HepG2 (cell line): Measurements from ENCODE around the gene DST. TPM values are rescaled to one million over a fixed set of nuclear protein-coding genes. Genes with fewer than 3 reads are reported as not detected.

Experiments used
- ATAC-seq: fragments of 200-7000 bp; cut with Tn5 transposase; 3 replicates; pipeline ENCODE4 v1.9.1; 2020; ENCODE audit warnings: mild to moderate bottlenecking, moderate library complexity
- BruUV-seq: library from RNA; stranded (reverse); fragments of 400-500 nt; replicated peaks from 2 replicates; lab custom pipeline; 2021; lab: Mats Ljungman, UMichigan
- CTCF ChIA-PET: fragments of 300-600 bp; formaldehyde crosslinking; extraction: SDS; loops from one replicate; lab custom pipeline; 2021; ENCODE audit warnings: low total read pairs, inconsistent platforms, low intra/inter-chr PET ratio; lab: Yijun Ruan, JAX
- POLR2A ChIA-PET: fragments of 350-600 bp; sonication (Branson Sonifier 250); formaldehyde crosslinking; loops from one replicate; lab custom pipeline; 2020; ENCODE audit warnings: antibody characterized with exemption, inconsistent platforms; lab: Yijun Ruan, JAX
- DNase-seq: peaks from one replicate; pipeline ENCODE4 v3.0.0-alpha.2; 2015; ENCODE audit warnings: low spot score
- FAIRE-seq: peaks from 3 replicates; lab custom pipeline; 2011; peaks lifted over from hg19 to GRCh38; lab: Jason Lieb, UNC
- H2AFZ ChIP-seq: one replicate; pipeline ENCODE4 v1.6.1; 2011; ENCODE audit warnings: low read length, inconsistent platforms
- H3K27ac ChIP-seq: fragments of 300-600 bp; 3 replicates; pipeline ENCODE4 v1.8.0; 2011; ENCODE audit warnings: mixed run types, mild to moderate bottlenecking, mixed read lengths, low read length, inconsistent platforms; ENCODE audit not compliant: insufficient read depth; ENCODE audit errors: extremely low read length
- H3K27me3 ChIP-seq, 2 experiments: fragments of 200-600 bp in 1 of 2; 2 replicates in 1 of 2; 3 replicates in 1 of 2; pipeline versions ENCODE4 v1.6.0 to v1.8.0; 2011; ENCODE audit warnings: low read length in 2 of 2, mild to moderate bottlenecking in 2 of 2, moderate library complexity in 2 of 2, inconsistent platforms in 1 of 2; ENCODE audit not compliant: insufficient read depth in 2 of 2, control insufficient read depth in 1 of 2
- H3K36me3 ChIP-seq, 2 experiments: fragments of 200-600 bp in 1 of 2; replicated peaks in 1 of 2; 2 replicates in 1 of 2; 3 replicates in 1 of 2; pipeline versions ENCODE4 v1.5.1 to v1.8.0; 2011; ENCODE audit warnings: low read length in 2 of 2, inconsistent platforms in 1 of 2; ENCODE audit not compliant: insufficient read depth in 2 of 2, control insufficient read depth in 1 of 2
- H3K4me1 ChIP-seq: 2 replicates; pipeline ENCODE4 v1.5.1; 2012; ENCODE audit warnings: low read length, inconsistent platforms; ENCODE audit not compliant: insufficient read depth
- H3K4me2 ChIP-seq: 2 replicates; pipeline ENCODE4 v1.6.0; 2011; ENCODE audit warnings: low read depth, low read length, inconsistent platforms
- H3K4me3 ChIP-seq, 3 experiments: fragments of 200-600 bp in 1 of 3; sonication (generic), shearing (Covaris generic) in 1 of 3; replicated peaks in 1 of 3; 2 replicates each; pipeline ENCODE4 v1.5.1; 2011 to 2016; ENCODE audit warnings: low read length in 3 of 3, inconsistent platforms in 2 of 3, low read depth in 2 of 3, mild to moderate bottlenecking in 2 of 3, control low read depth in 1 of 3, mixed read lengths in 1 of 3; ENCODE audit not compliant: insufficient read depth in 1 of 3
- H3K79me2 ChIP-seq: one replicate; pipeline ENCODE4 v1.6.1; 2011; ENCODE audit warnings: low read length, inconsistent platforms; ENCODE audit not compliant: insufficient read depth
- H3K9ac ChIP-seq: 2 replicates; pipeline ENCODE4 v1.6.0; 2011; ENCODE audit warnings: mild to moderate bottlenecking, low read depth, low read length, inconsistent platforms; ENCODE audit not compliant: insufficient read depth
- H3K9me3 ChIP-seq: 2 replicates; pipeline ENCODE4 v1.5.1; 2012; ENCODE audit warnings: mild to moderate bottlenecking, low read length
- H4K20me1 ChIP-seq: 2 replicates; pipeline ENCODE4 v1.6.0; 2011; ENCODE audit warnings: inconsistent platforms, mild to moderate bottlenecking, low read length, moderate library complexity; ENCODE audit not compliant: insufficient read depth
- CREB3 ChIP-seq: sonication (generic); formaldehyde crosslinking; IDR thresholded peaks from 2 replicates; pipeline ENCODE4 v1.5.0; 2020; ENCODE audit warnings: missing genetic modification reagents
- HMG20A ChIP-seq: IDR thresholded peaks from 2 replicates; pipeline ENCODE4 v1.6.1; 2016; ENCODE audit warnings: borderline replicate concordance
- HMGA1 ChIP-seq: sonication (generic); formaldehyde crosslinking; conservative IDR thresholded peaks from 2 replicates; pipeline ENCODE4 v1.4.0; 2020; ENCODE audit warnings: missing genetic modification reagents
- IRF2 ChIP-seq: IDR thresholded peaks from 2 replicates; pipeline ENCODE4 v1.6.1; 2018; ENCODE audit warnings: missing genetic modification reagents, missing compliant biosample characterization
- MED13 ChIP-seq: sonication (generic); formaldehyde crosslinking; IDR thresholded peaks from 2 replicates; pipeline ENCODE4 v1.5.0; 2020; ENCODE audit warnings: missing genetic modification reagents
- TCF12 ChIP-seq, 2 experiments: fragments of 450-650 bp in 1 of 2; sonication (generic) in 1 of 2; formaldehyde crosslinking in 1 of 2; IDR thresholded peaks; 2 replicates each; pipeline versions ENCODE4 v1.6.1 to v1.8.0; 2017 to 2022; ENCODE audit warnings: antibody characterized with exemption in 1 of 2, mild to moderate bottlenecking in 1 of 2, missing genetic modification reagents in 1 of 2, moderate library complexity in 1 of 2
- TMF1 ChIP-seq: sonication (generic); formaldehyde crosslinking; IDR thresholded peaks from 2 replicates; pipeline ENCODE4 v1.8.1; 2022; ENCODE audit warnings: low read depth, missing genetic modification reagents
- TRIM24 ChIP-seq: sonication (generic); formaldehyde crosslinking; IDR thresholded peaks from 2 replicates; pipeline ENCODE4 v1.8.0; 2022; ENCODE audit warnings: mild to moderate bottlenecking, missing genetic modification reagents
- ZBTB46 ChIP-seq: sonication (generic); formaldehyde crosslinking; IDR thresholded peaks from 2 replicates; pipeline ENCODE4 v1.4.0; 2020; ENCODE audit warnings: mild to moderate bottlenecking, missing genetic modification reagents, borderline replicate concordance
- ZNF230 ChIP-seq: sonication (generic); formaldehyde crosslinking; IDR thresholded peaks from 2 replicates; pipeline ENCODE4 v1.4.0; 2020; ENCODE audit warnings: mild to moderate bottlenecking, missing genetic modification reagents
- ZNF317 ChIP-seq: sonication (generic); formaldehyde crosslinking; IDR thresholded peaks from 2 replicates; pipeline ENCODE4 v1.5.0; 2020; ENCODE audit warnings: mild to moderate bottlenecking, missing genetic modification reagents
- ZNF513 ChIP-seq: sonication (generic); formaldehyde crosslinking; conservative IDR thresholded peaks from 2 replicates; pipeline ENCODE4 v1.5.0; 2020; ENCODE audit warnings: missing genetic modification reagents
- ZNF737 ChIP-seq: sonication (generic); formaldehyde crosslinking; IDR thresholded peaks from 2 replicates; pipeline ENCODE4 v1.5.0; 2020; ENCODE audit warnings: missing genetic modification reagents, mild to moderate bottlenecking, borderline replicate concordance
- WGBS: methylation state at CpG from one replicate; pipeline ENCODE4 v1.1.6; 2017; ENCODE audit warnings: low lambda C conversion rate; 5-methylcytosine and 5-hydroxymethylcytosine counted together
- in situ Hi-C: cut with HindIII; loops from 2 replicates; pipeline ENCODE4 v1.10.0; 2017; ENCODE audit warnings: low pct_unique_long_range_greater_than_20kb; ENCODE audit not compliant: extremely low pct_ligation_motif_present
- intact Hi-C: fragments of 100-400 bp; cut with micrococcal nuclease; formaldehyde crosslinking; loops from one replicate; pipeline ENCODE4 v1.10.0; 2022; ENCODE audit not compliant: unreplicated experiment
- polyA plus RNA-seq, 8 experiments: library from polyadenylated mRNA; depleted of rRNA in 3 of 8; stranded (reverse) in 7 of 8; unstranded in 1 of 8; fragments of >200 nt; fragmentation: Illumina TruSeq in 4 of 8; extraction: Trizol in 4 of 8; gene quantifications; 2 replicates each; pipeline versions ENCODE4 v1.2.1 to v1.2.3, GENCODE V29; 2011 to 2016; ENCODE audit warnings: low read depth in 4 of 8, missing spikeins in 1 of 8, mixed read lengths in 1 of 8; ENCODE audit not compliant: insufficient read depth in 1 of 8
- total RNA-seq, 5 experiments: library from RNA; depleted of rRNA; stranded (reverse); fragments of >200 nt; fragmentation: Illumina TruSeq; extraction: Trizol; gene quantifications; 2 replicates each; pipeline ENCODE4 v1.2.3, GENCODE V29; 2016; ENCODE audit warnings: low read depth in 1 of 5

Gene DST
- total and polyA plus RNA-seq, 2 of the 13 experiments (the other 11 are each of a cell fraction or from before 2014, with no cell fraction given), result 64.4 to 89.0 TPM

- in situ Hi-C loops, result no loop called here
- no peaks in the 10 kb centered on the region for H3K9me3 ChIP-seq
- TF ChIP-seq HMG20A (CRISPR knock-in tag) (no peak), TMF1 (no peak), ZNF513 (CRISPR knock-in tag) (no peak), ZBTB46 (no peak), HMGA1 (CRISPR knock-in tag) (no peak), TCF12 (IDR thresholded peaks at IDR 0.05) (no peak), TCF12 (CRISPR knock-in tag; IDR thresholded peaks at IDR 0.05) (no peak), IRF2 (CRISPR knock-in tag) (no peak), CREB3 (CRISPR knock-in tag) (no peak), MED13 (CRISPR knock-in tag) (no peak), ZNF737 (CRISPR knock-in tag) (no peak), TRIM24 (no peak), ZNF230 (no peak), ZNF317 (no peak)
These were observed 109.7 kb downstream of the DST start for GRCh38 chr6:56532766-56533551.

More at GRCh38 chr6:56532766-56533551, 109.7 kb downstream of the DST start:
- intact Hi-C loops, result no loop called here
- Histone ChIP-seq H3K9ac (no peak overlapping the region), H3K79me2 (peaks cover 3% of the 10 kb centered on the region), H3K27me3 (no peaks in the 10 kb centered on the region), H3K4me1 (peaks cover 17% of the 10 kb centered on the region), H2AFZ (no peak overlapping the region), H3K27ac (no peak overlapping the region), H3K36me3 (peaks cover 21 to 59% of the 10 kb centered on the region in 2 experiments), H3K4me2 (no peak overlapping the region), H3K4me3 (no peak overlapping the region), H4K20me1 (no peaks in the 10 kb centered on the region)
- no peak for ATAC-seq
- ChIA-PET POLR2A (interaction anchor here (0.8 to 1.5 kb wide), 2 partner anchors 9 kb away, joined by 4 read pairs; no protein-coding TSS in a partner anchor), CTCF (no interaction called here)
- no TSS peak for BruUV-seq
- FAIRE-seq, result no peak
- 97% methylated on average over 5 of the region's 5 CpGs for WGBS
- DNase-seq, result no peak
